ENCODE data around the gene RNF133. TPM values are rescaled to one million over a fixed set of nuclear protein-coding genes. Genes with fewer than 3 reads are reported as not detected.

Gene RNF133
- polyA plus RNA-seq, 3 donors = 0.16 to 0.34 (median 0.27) TPM

GRCh38 chr7:122658856-122659255, 40.1 kb downstream of the RNF133 start:
- no peak for DNase-seq (ENCODE audit: extremely low read depth in 1 of 11, low read depth in 9 of 11, low spot score in 4 of 11)

GRCh38 chr7:122653685-122654084, 45.2 kb downstream of the RNF133 start:
- no peak for DNase-seq (ENCODE audit: extremely low read depth in 1 of 11, low read depth in 9 of 11, low spot score in 4 of 11)

DNA sequence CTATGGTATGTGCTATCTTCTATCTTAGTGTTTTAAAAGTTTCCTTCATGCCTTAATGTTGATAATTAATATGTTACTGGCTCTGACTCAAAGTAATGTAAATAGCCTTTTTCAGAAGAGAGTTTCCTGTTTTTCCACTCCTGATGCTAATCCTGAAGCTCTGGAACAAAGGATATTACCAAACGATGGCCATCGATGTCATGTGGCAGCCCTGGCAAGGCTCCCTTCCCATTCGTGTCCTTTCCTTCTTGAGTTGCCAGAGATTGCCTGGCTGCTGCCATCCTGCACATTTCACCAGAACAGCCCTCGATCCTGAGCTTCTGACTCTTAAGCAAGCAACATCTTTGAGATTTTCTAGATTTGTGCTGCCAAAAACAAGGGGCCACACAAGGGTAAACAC, 46.0 kb downstream of the RNF133 start:
- no peak for DNase-seq (ENCODE audit: extremely low read depth in 1 of 11, low read depth in 9 of 11, low spot score in 4 of 11)

- DNase-seq (ENCODE audit: extremely low read depth in 1 of 11, low read depth in 9 of 11, low spot score in 4 of 11) = no peak
Observed at GRCh38 chr7:122651451-122651850, 47.5 kb downstream of the RNF133 start.

Other genes starting within 250 kb of the RNF133 start
- under 1 TPM; 0.12 to 0.62 (median 0.16) TPM for gene RNF148, start 3.8 kb upstream of the RNF133 start, polyA plus RNA-seq (ENCODE audit: insufficient read length in 3 of 3)
- gene CADPS2, start 187.3 kb upstream of the RNF133 start, polyA plus RNA-seq (ENCODE audit: insufficient read length in 3 of 3) = 10 to 100 TPM; 54.7 to 67.2 (median 63.4) TPM